K562 (cell line): Measurements from ENCODE around the gene SFXN5. TPM values are rescaled to one million over a fixed set of nuclear protein-coding genes. Genes with fewer than 3 reads are reported as not detected.
A peak's percentile ranks its signal among the peaks of the same experiment; 100 is the strongest.

ENCODE experiments used
- C11orf30 ChIP-seq: fragments of 450-650 bp; IDR thresholded peaks from 2 replicates; pipeline ENCODE4 v1.6.1; 2016; ENCODE audit warnings: low read depth, mild to moderate bottlenecking
- CC2D1A ChIP-seq: fragments of 450-650 bp; IDR thresholded peaks from 2 replicates; pipeline ENCODE4 v1.6.1; 2017; ENCODE audit warnings: mild to moderate bottlenecking
- CREB1 ChIP-seq, 2 experiments: sonication (generic) in 1 of 2; formaldehyde crosslinking in 1 of 2; IDR thresholded peaks; 2 replicates each; pipeline versions ENCODE4 v1.6.1 to v1.8.0; 2012 to 2022; ENCODE audit warnings: inconsistent platforms in 1 of 2, mild to moderate bottlenecking in 1 of 2, missing genetic modification reagents in 1 of 2, moderate library complexity in 1 of 2
- DEAF1 ChIP-seq: fragments of 450-650 bp; formaldehyde crosslinking; IDR thresholded peaks from 2 replicates; pipeline ENCODE4 v1.4.0; 2020; ENCODE audit warnings: mild to moderate bottlenecking, moderate library complexity
- FOXM1 ChIP-seq, 2 experiments: fragments of 450-650 bp in 1 of 2; sonication (generic) in 1 of 2; formaldehyde crosslinking in 1 of 2; IDR thresholded peaks; 2 replicates each; pipeline versions ENCODE4 v1.6.1 to v1.9.0; 2017 to 2022; ENCODE audit warnings: low read depth in 2 of 2, mild to moderate bottlenecking in 2 of 2, missing genetic modification reagents in 1 of 2, moderate library complexity in 1 of 2
- HMBOX1 ChIP-seq: sonication (generic); IDR thresholded peaks from 2 replicates; pipeline ENCODE4 v1.6.1; 2016
- RBM15 ChIP-seq: fragments of 200-400 bp; formaldehyde crosslinking; IDR thresholded peaks from 2 replicates; pipeline ENCODE4 v1.6.1; 2018; ENCODE audit warnings: mild to moderate bottlenecking, low read length, moderate library complexity; ENCODE audit not compliant: insufficient read depth
- RBM25 ChIP-seq: fragments of 200-400 bp; formaldehyde crosslinking; IDR thresholded peaks from 2 replicates; pipeline ENCODE4 v1.6.1; 2018; ENCODE audit warnings: low read length, low read depth, moderate library complexity; ENCODE audit not compliant: severe bottlenecking
- RNF219 ChIP-seq: fragments of 250-450 bp; sonication (Bioruptor Pico); IDR thresholded peaks from 2 replicates; pipeline ENCODE4 v1.5.0; 2022; ENCODE audit warnings: mild to moderate bottlenecking
- SRF ChIP-seq, 2 experiments: fragments of 250-450, 450-650 bp in 1 of 2; sonication (Bioruptor Pico) in 1 of 2; sonication (generic) in 1 of 2; formaldehyde crosslinking; IDR thresholded peaks; 2 replicates each; pipeline versions ENCODE4 v1.5.0 to v1.5.1; 2020 to 2022; ENCODE audit warnings: mild to moderate bottlenecking in 1 of 2, missing genetic modification reagents in 1 of 2
- THAP7 ChIP-seq: fragments of 250-450 bp; sonication (Bioruptor Pico); IDR thresholded peaks from 2 replicates; pipeline ENCODE4 v1.5.0; 2021
- YBX1 ChIP-seq: fragments of 450-650 bp; IDR thresholded peaks from 2 replicates; pipeline ENCODE4 v1.7.1; 2016; ENCODE audit warnings: mild to moderate bottlenecking
- ZNF740 ChIP-seq, 3 experiments: fragments of 200-800 bp in 1 of 3; sonication (Bioruptor generic) in 1 of 3; sonication (generic) in 1 of 3; formaldehyde crosslinking in 1 of 3; IDR thresholded peaks; 2 replicates each; pipeline versions ENCODE4 v1.6.1 to v1.8.0; 2016 to 2022; ENCODE audit warnings: mild to moderate bottlenecking in 2 of 3, missing compliant biosample characterization in 2 of 3, missing genetic modification characterization in 2 of 3, missing genetic modification reagents in 1 of 3
- polyA plus RNA-seq, 8 experiments: library from polyadenylated mRNA; depleted of rRNA in 4 of 8; stranded (reverse) in 5 of 8; unstranded in 3 of 8; fragments of >200 nt; fragmentation: Nextera tagmentation in 2 of 8; fragmentation: Illumina TruSeq in 1 of 8; extraction: Ambion mirVana in 2 of 8; extraction: Trizol in 1 of 8; gene quantifications; 2 replicates each; pipeline versions ENCODE4 v1.2.1 to v1.2.3, GENCODE V29; 2011 to 2014; ENCODE audit warnings: inconsistent platforms in 1 of 8, missing spikeins in 1 of 8
- total RNA-seq, 7 experiments: library from RNA; depleted of rRNA in 6 of 7; stranded (reverse); fragments of >200 nt in 6 of 7; fragmentation: Illumina TruSeq in 2 of 7; extraction: Trizol in 2 of 7; gene quantifications; 2 replicates each; pipeline versions ENCODE4 v1.2.1 to v1.2.3, GENCODE V29; 2011 to 2021; ENCODE audit warnings: low replicate concordance in 1 of 7
- TF ChIP-seq, protein P1 (sequence below): fragments of 250-450 bp; sonication (Bioruptor Pico); IDR thresholded peaks from 2 replicates; pipeline ENCODE4 v1.4.0; 2020; ENCODE audit warnings: mild to moderate bottlenecking, moderate library complexity, borderline replicate concordance
- TF ChIP-seq, protein P2 (sequence below): fragments of 450-650 bp; IDR thresholded peaks from 2 replicates; pipeline ENCODE4 v1.6.1; 2016; ENCODE audit warnings: low read depth, mild to moderate bottlenecking, moderate library complexity

SFXN5 gene
- total and polyA plus RNA-seq, 9 of the 15 experiments (the other 6 are each of a cell fraction or from before 2014, with no cell fraction given), result 8.3 to 22.6 (median 16.0) TPM

DNA sequence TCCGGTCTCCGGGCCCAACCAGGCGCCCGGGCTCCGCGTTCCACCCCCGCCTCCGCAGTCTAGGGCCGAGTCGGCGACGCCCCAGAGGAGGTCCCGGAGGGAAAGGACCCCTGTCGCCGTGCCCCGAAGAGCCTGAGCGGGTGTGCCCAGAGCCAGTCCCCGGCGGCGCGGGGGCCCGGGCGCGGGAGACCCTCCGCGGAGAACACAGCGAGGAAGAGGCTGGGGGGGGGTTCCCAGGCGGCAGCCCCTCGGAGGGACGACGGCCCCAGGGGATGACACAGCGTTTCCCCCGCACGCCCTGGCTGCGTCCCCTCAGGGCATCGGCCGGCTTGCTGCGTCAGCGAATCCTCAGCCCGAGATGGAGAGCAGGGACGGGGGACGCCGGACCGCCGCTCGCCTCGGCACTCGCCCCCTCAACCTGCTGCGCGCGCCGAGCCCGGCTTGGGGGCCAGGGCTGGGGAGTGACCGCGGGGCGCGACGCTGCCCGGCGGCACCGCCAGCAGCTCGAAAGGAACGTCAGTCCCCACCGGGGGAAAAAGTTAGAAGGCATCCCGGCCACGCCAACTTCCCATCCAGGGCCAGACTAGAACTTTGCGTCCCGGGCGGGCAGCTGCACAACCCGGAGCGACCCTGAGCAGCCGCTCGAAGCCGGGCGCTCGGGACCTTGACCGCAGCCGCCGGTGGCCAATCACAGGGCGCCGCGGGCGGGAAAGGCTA is 711 bp downstream of the SFXN5 start (continued):
- TF ChIP-seq, protein P1, sequence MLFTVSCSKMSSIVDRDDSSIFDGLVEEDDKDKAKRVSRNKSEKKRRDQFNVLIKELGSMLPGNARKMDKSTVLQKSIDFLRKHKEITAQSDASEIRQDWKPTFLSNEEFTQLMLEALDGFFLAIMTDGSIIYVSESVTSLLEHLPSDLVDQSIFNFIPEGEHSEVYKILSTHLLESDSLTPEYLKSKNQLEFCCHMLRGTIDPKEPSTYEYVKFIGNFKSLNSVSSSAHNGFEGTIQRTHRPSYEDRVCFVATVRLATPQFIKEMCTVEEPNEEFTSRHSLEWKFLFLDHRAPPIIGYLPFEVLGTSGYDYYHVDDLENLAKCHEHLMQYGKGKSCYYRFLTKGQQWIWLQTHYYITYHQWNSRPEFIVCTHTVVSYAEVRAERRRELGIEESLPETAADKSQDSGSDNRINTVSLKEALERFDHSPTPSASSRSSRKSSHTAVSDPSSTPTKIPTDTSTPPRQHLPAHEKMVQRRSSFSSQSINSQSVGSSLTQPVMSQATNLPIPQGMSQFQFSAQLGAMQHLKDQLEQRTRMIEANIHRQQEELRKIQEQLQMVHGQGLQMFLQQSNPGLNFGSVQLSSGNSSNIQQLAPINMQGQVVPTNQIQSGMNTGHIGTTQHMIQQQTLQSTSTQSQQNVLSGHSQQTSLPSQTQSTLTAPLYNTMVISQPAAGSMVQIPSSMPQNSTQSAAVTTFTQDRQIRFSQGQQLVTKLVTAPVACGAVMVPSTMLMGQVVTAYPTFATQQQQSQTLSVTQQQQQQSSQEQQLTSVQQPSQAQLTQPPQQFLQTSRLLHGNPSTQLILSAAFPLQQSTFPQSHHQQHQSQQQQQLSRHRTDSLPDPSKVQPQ (CRISPR knock-in tag), result no peak
- no peak for TF ChIP-seq RNF219 (CRISPR knock-in tag)
- no peak for TF ChIP-seq CC2D1A
- TF ChIP-seq C11orf30, result peak; percentile 97
- no peak for TF ChIP-seq DEAF1
- TF ChIP-seq CREB1 (IDR thresholded peaks at IDR 0.05), result no peak
- peak; percentile 14; the same call in 1 of the 2 replicates for TF ChIP-seq CREB1 (CRISPR knock-in tag; IDR thresholded peaks at IDR 0.05)
- TF ChIP-seq YBX1, result no peak
- no peak for TF ChIP-seq RBM15
- TF ChIP-seq HMBOX1, result no peak
- no peak for TF ChIP-seq SRF (CRISPR knock-in tag; IDR thresholded peaks at IDR 0.05)
- TF ChIP-seq FOXM1 (IDR thresholded peaks at IDR 0.05; ENCODE audit: low read depth), result no peak
- no peak for TF ChIP-seq FOXM1 (CRISPR knock-in tag; IDR thresholded peaks at IDR 0.05; ENCODE audit: low read depth)
- peak; percentile 100 for TF ChIP-seq RBM25
- TF ChIP-seq, protein P2, sequence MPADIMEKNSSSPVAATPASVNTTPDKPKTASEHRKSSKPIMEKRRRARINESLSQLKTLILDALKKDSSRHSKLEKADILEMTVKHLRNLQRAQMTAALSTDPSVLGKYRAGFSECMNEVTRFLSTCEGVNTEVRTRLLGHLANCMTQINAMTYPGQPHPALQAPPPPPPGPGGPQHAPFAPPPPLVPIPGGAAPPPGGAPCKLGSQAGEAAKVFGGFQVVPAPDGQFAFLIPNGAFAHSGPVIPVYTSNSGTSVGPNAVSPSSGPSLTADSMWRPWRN, result no peak
- TF ChIP-seq ZNF740 (CRISPR knock-in tag; IDR thresholded peaks at IDR 0.05), result peak; percentile 42
- TF ChIP-seq ZNF740 (tag; IDR thresholded peaks at IDR 0.05), result peak in 1 of 2 experiments; percentile 74; a peak in 2 of 4 replicates
- TF ChIP-seq THAP7 (CRISPR knock-in tag), result no peak
